OCI-LY7 (cell line): ENCODE measurements around the gene SP7. TPM values are rescaled to one million over a fixed set of nuclear protein-coding genes. Genes with fewer than 3 reads are reported as not detected.
A peak's percentile ranks its signal among the peaks of the same experiment; 100 is the strongest.

ENCODE experiments used
- BruUV-seq: library from RNA; stranded (reverse); fragments of 400-500 nt; replicated peaks from 2 replicates; lab custom pipeline; 2021; lab: Mats Ljungman, UMichigan
- CTCF ChIA-PET: fragments of 300-600 bp; sonication (Branson Sonifier 250); formaldehyde crosslinking; loops from one replicate; lab custom pipeline; 2022; ENCODE audit warnings: antibody characterized with exemption; ENCODE audit not compliant: unreplicated experiment; lab: Charles Lee
- POLR2A ChIA-PET: fragments of 300-600 bp; sonication (Branson Sonifier 250); formaldehyde crosslinking; loops from one replicate; lab custom pipeline; 2022; ENCODE audit warnings: antibody characterized with exemption; lab: Charles Lee
- DNase-seq: peaks from one replicate; pipeline ENCODE4 v3.0.0-alpha.2; 2015; ENCODE audit warnings: low spot score
- H2AFZ ChIP-seq: fragments of 200-600 bp; sonication (generic), shearing (Covaris generic); 2 replicates; pipeline ENCODE4 v1.6.1; 2014; ENCODE audit warnings: mild to moderate bottlenecking, antibody characterized with exemption, low read length, moderate library complexity
- H3K27ac ChIP-seq: fragments of 200-600 bp; sonication (generic); 2 replicates; pipeline ENCODE4 v1.5.1; 2014; ENCODE audit warnings: mixed run types, low read depth, mild to moderate bottlenecking, moderate library complexity, low read length, inconsistent platforms; ENCODE audit not compliant: poor library complexity, severe bottlenecking
- H3K36me3 ChIP-seq: fragments of 200-600 bp; sonication (generic); 2 replicates; pipeline ENCODE4 v1.6.1; 2014; ENCODE audit warnings: mild to moderate bottlenecking, antibody characterized with exemption, low read length, moderate library complexity, mixed read lengths; ENCODE audit not compliant: insufficient read depth
- H3K4me1 ChIP-seq: fragments of 200-600 bp; sonication (generic); 2 replicates; pipeline ENCODE4 v1.5.1; 2014; ENCODE audit warnings: mild to moderate bottlenecking, low read length; ENCODE audit not compliant: insufficient read depth, poor library complexity, severe bottlenecking
- H3K4me2 ChIP-seq: fragments of 200-600 bp; sonication (generic); 2 replicates; pipeline ENCODE4 v1.6.1; 2014; ENCODE audit warnings: mild to moderate bottlenecking, low read length
- H3K4me3 ChIP-seq: fragments of 200-600 bp; sonication (generic); 2 replicates; pipeline ENCODE4 v1.5.1; 2014; ENCODE audit warnings: mild to moderate bottlenecking, low read depth, low read length; ENCODE audit not compliant: poor library complexity, severe bottlenecking
- H3K79me2 ChIP-seq: fragments of 200-600 bp; sonication (generic); 2 replicates; pipeline ENCODE4 v1.6.1; 2016; ENCODE audit warnings: low read depth, mild to moderate bottlenecking, low read length, moderate library complexity, mixed read lengths; ENCODE audit not compliant: insufficient read depth
- H3K9me2 ChIP-seq: fragments of 200-600 bp; sonication (generic); 2 replicates; pipeline ENCODE4 v1.6.1; 2016; ENCODE audit warnings: mild to moderate bottlenecking, low read length, mixed read lengths; ENCODE audit not compliant: insufficient read depth
- H3K9me3 ChIP-seq: fragments of 200-600 bp; sonication (generic); 2 replicates; pipeline ENCODE4 v1.6.1; 2014; ENCODE audit warnings: mild to moderate bottlenecking, mixed run types, low read length, mixed read lengths
- H4K20me1 ChIP-seq: fragments of 200-600 bp; sonication (generic); 2 replicates; pipeline ENCODE4 v1.6.1; 2014; ENCODE audit warnings: mild to moderate bottlenecking, antibody characterized with exemption, low read length, moderate library complexity, mixed read lengths; ENCODE audit not compliant: insufficient read depth
- EZH2phosphoT487 ChIP-seq: fragments of 200-600 bp; sonication (generic); IDR thresholded peaks from 2 replicates; pipeline ENCODE4 v1.6.1; 2018; ENCODE audit warnings: low read depth, borderline replicate concordance, mild to moderate bottlenecking, mixed run types, antibody characterized with exemption, low read length, moderate library complexity, mixed read lengths
- intact Hi-C: fragments of 100-400 bp; cut with micrococcal nuclease; formaldehyde crosslinking; loops from one replicate; pipeline ENCODE4 v1.10.0; 2022; ENCODE audit not compliant: unreplicated experiment
- total RNA-seq, 2 experiments: library from RNA; depleted of rRNA in 1 of 2; stranded (reverse); fragments of >200 nt in 1 of 2; shearing (Covaris generic) in 1 of 2; gene quantifications; 2 replicates each; pipeline ENCODE4 v1.2.3, GENCODE V29; 2014 to 2022
- TF ChIP-seq, protein P1 (sequence below): fragments of 200-600 bp; sonication (generic); conservative IDR thresholded peaks from 2 replicates; pipeline ENCODE4 v1.5.1; 2014; ENCODE audit warnings: mild to moderate bottlenecking, antibody characterized with exemption, low read length, moderate library complexity, mixed read lengths

Gene SP7
- total RNA-seq, 2 experiments from 2014 or later, result 0.16 to 0.27 TPM

DNA sequence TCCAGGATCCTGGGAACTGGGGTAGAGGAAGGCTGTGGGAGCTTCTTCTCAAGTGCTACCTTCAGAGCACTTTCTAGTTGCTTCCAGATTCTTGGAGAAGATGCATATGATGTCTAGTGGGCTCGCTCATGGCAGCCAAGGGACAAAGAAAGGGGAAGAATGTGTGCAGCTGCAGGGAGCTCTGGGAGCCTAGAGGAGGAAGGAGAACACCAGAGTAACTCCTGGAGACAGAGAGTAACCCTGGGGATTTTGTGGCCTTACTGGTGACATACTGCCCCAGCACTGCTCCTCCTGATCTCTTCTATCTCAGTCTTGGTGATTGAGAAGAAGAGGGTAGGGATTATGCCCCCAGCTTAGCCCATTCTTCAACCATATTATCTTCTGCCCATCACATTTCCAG lies 10.3 kb upstream of the SP7 start:
- no peaks in the 10 kb centered on the region for H3K9me2 ChIP-seq
- no TSS peak for BruUV-seq
- no peak overlapping the region for H2AFZ ChIP-seq
- no peak overlapping the region for H3K27ac ChIP-seq
- H3K36me3 ChIP-seq, result no peaks in the 10 kb centered on the region
- peaks cover 21% of the 10 kb centered on the region for H3K4me1 ChIP-seq
- ChIA-PET CTCF (no interaction called here), POLR2A (interaction anchor here (4.1 kb wide), 1 partner anchor 22 kb away, joined by 30 read pairs; no protein-coding TSS in a partner anchor)
- H3K4me3 ChIP-seq, result no peak overlapping the region
- no peaks in the 10 kb centered on the region for H4K20me1 ChIP-seq
- intact Hi-C loops, result no loop called here
- no peak for DNase-seq
- H3K4me2 ChIP-seq, result no peak overlapping the region
- H3K79me2 ChIP-seq, result no peaks in the 10 kb centered on the region
- no peaks in the 10 kb centered on the region for H3K9me3 ChIP-seq
- TF ChIP-seq, protein P1, sequence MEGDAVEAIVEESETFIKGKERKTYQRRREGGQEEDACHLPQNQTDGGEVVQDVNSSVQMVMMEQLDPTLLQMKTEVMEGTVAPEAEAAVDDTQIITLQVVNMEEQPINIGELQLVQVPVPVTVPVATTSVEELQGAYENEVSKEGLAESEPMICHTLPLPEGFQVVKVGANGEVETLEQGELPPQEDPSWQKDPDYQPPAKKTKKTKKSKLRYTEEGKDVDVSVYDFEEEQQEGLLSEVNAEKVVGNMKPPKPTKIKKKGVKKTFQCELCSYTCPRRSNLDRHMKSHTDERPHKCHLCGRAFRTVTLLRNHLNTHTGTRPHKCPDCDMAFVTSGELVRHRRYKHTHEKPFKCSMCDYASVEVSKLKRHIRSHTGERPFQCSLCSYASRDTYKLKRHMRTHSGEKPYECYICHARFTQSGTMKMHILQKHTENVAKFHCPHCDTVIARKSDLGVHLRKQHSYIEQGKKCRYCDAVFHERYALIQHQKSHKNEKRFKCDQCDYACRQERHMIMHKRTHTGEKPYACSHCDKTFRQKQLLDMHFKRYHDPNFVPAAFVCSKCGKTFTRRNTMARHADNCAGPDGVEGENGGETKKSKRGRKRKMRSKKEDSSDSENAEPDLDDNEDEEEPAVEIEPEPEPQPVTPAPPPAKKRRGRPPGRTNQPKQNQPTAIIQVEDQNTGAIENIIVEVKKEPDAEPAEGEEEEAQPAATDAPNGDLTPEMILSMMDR, result no peak
- no peak for TF ChIP-seq EZH2phosphoT487

DNA sequence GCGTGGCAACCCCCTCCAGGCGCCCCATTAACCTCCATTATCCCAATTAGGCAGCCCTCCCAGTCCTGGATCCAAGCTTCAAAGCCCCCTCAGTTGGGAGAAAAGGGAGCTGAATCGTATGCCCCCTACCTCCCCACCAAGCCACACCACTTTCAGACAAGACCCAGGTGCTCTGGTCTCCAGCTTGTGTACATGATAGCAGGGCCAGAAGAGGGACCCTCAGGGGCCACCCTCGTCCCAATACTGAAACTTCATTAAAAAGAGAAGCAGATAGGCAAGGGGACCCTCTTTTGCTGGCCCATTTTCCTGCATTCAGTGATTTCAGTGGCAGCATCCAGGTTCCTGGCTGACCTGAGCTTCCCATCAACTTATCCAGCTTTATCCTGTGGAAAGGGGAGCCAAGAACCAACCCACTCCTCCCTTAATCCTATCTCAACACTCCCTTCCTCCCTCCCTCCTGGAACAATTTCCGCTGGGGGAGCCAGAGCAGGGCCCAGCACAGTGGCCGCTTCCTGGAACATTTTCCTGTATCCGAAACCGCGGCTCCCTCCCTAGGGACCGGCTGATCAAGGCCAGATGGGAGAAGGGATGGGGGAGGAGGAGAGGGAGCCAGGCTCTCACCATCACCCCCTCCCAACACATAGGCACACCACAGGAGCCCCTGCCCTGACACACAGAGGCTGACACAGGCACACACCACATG lies 9.5 kb upstream of the SP7 start:
- intact Hi-C loops, result loop anchor here (1.0 kb wide), 2 partner anchors 21 to 186 kb away; no protein-coding TSS in a partner anchor
- no peaks in the 10 kb centered on the region for H3K9me3 ChIP-seq
- peak overlapping the region; percentile 74 for H2AFZ ChIP-seq
- H3K27ac ChIP-seq, result no peak overlapping the region
- no peaks in the 10 kb centered on the region for H3K79me2 ChIP-seq
- POLR2A ChIA-PET, result interaction anchor here (0.5 to 4.1 kb wide), 11 partner anchors 14 to 186 kb away, joined by 3 to 30 read pairs (median 3); partner anchors contain the start of genes AAAS, ESPL1 and SP1
- DNase-seq, result no peak
- H3K36me3 ChIP-seq, result no peaks in the 10 kb centered on the region
- H3K4me2 ChIP-seq, result peak overlapping the region; percentile 80
- H3K4me1 ChIP-seq, result peaks cover 21% of the 10 kb centered on the region
- no peaks in the 10 kb centered on the region for H4K20me1 ChIP-seq
- TF ChIP-seq, protein P1, result peak; percentile 51; the same call in 1 of the 2 replicates
- no peak for TF ChIP-seq EZH2phosphoT487
- peak overlapping the region; percentile 65 for H3K4me3 ChIP-seq
- CTCF ChIA-PET, result interaction anchor here (0.5 to 2.3 kb wide), 22 partner anchors 9 to 1639 kb away, joined by 3 to 43 read pairs (median 4); partner anchors contain the start of genes AAAS, MYG1, SP7 and TARBP2
- H3K9me2 ChIP-seq, result no peaks in the 10 kb centered on the region
- no TSS peak for BruUV-seq
